ENCODE measurements around the gene SMC4. TPM values are rescaled to one million over a fixed set of nuclear protein-coding genes. Genes with fewer than 3 reads are reported as not detected.

The SMC4 gene
- total RNA-seq, 4 donors from 2014 or later: 25.5 to 53.5 (median 40.7) TPM

DNA sequence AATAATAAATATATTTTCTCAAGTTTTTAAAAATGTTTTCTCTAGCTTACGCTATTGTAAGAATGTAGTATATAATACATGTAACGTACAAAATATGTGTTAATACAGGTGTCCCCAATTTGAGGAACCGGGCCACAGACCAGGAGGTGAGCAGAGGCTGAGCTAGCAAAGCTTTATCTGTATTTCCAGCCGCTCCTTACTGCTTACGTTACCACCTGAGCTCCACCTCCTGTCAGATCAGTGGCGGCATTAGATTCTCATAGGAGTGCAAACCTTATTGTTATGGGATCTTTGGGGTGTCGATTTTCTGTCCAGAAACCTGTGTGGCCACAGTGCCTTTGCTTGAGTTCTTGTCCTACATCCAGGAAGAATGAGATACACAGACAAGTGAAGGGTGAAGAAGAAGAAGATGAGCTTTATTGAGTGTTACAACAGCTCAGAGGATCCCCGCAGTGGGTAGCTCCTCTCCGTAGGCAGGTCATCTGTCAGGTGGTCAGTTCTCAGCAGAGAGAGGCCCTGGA lies 60.1 kb downstream of the SMC4 start:
- Histone ChIP-seq H3K27ac (no peak overlapping the region), H3K36me3 (no peaks in the 10 kb centered on the region), H3K9me3 (no peaks in the 10 kb centered on the region), H3K4me1 (no peaks in the 10 kb centered on the region), H3K4me3 (replicated peaks in 1 of 3) (no peak overlapping the region), H3K27me3 (no peaks in the 10 kb centered on the region)
- 89 to 91% methylated on average over 9 of the region's 9 CpGs for whole genome bisulfite sequencing, 2 donors
- TF ChIP-seq POLR2A (IDR thresholded peaks at IDR 0.05) (no peak), CTCF (IDR thresholded peaks at IDR 0.05) (no peak)
- intact Hi-C loops (cut with DNase I): no loop called here
- DNase-seq: no peak

- no peak for DNase-seq
- no peaks in the 10 kb centered on the region for H3K9me3 ChIP-seq
- H3K4me3 ChIP-seq (replicated peaks in 1 of 3): no peak overlapping the region
- intact Hi-C loops (cut with DNase I): no loop called here
- no peaks in the 10 kb centered on the region for H3K27me3 ChIP-seq
- WGBS, 2 donors: 87 to 100% methylated on average over 2 to 3 of the region's 3 CpGs
- TF ChIP-seq POLR2A (IDR thresholded peaks at IDR 0.05): no peak
- TF ChIP-seq CTCF (IDR thresholded peaks at IDR 0.05): no peak
- no peaks in the 10 kb centered on the region for H3K4me1 ChIP-seq
- no peak overlapping the region for H3K27ac ChIP-seq
- H3K36me3 ChIP-seq: no peaks in the 10 kb centered on the region
Observed at GRCh38 chr3:160460033-160460432, 60.6 kb downstream of the SMC4 start.

GRCh38 chr3:160464321-160464720 lies 64.9 kb downstream of the SMC4 start:
- no peaks in the 10 kb centered on the region for H3K36me3 ChIP-seq
- no peak for TF ChIP-seq CTCF (IDR thresholded peaks at IDR 0.05)
- no peak for TF ChIP-seq POLR2A (IDR thresholded peaks at IDR 0.05)
- intact Hi-C loops (cut with DNase I): no loop called here
- DNase-seq: no peak
- H3K27ac ChIP-seq: no peak overlapping the region
- H3K9me3 ChIP-seq: no peaks in the 10 kb centered on the region
- no peak overlapping the region for H3K4me3 ChIP-seq (replicated peaks in 1 of 3)
- no peaks in the 10 kb centered on the region for H3K4me1 ChIP-seq
- 90 to 97% methylated on average over 2 of the region's 2 CpGs for WGBS, 2 donors
- H3K27me3 ChIP-seq: no peaks in the 10 kb centered on the region

DNA sequence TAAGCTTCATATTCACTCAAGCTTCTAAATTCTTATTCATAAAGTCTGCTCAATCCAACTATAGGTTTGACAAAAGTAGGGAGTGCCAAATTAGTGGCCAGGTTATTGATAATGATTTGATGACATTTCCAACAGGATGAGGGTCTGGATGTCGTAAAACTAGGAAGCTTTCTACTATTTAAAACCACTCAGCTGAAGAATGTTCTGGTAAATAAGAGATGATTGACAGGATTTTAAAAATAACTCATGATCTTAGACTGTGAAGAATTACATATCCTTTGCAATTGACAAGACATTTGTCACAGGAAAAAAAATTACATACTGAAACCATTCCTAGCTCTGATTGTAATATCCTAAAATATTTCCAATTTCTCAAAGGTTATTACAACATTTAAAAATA lies 65.5 kb downstream of the SMC4 start:
- no peak overlapping the region for H3K27ac ChIP-seq
- TF ChIP-seq POLR2A (IDR thresholded peaks at IDR 0.05): no peak
- TF ChIP-seq CTCF (IDR thresholded peaks at IDR 0.05): no peak
- WGBS, 2 donors: 71 to 86% methylated on average over 1 of the region's 1 CpG
- H3K4me1 ChIP-seq: no peaks in the 10 kb centered on the region
- H3K4me3 ChIP-seq (replicated peaks in 1 of 3): no peak overlapping the region
- no peaks in the 10 kb centered on the region for H3K9me3 ChIP-seq
- no peak for DNase-seq
- H3K36me3 ChIP-seq: no peaks in the 10 kb centered on the region
- intact Hi-C loops (cut with DNase I): no loop called here
- no peaks in the 10 kb centered on the region for H3K27me3 ChIP-seq

DNA sequence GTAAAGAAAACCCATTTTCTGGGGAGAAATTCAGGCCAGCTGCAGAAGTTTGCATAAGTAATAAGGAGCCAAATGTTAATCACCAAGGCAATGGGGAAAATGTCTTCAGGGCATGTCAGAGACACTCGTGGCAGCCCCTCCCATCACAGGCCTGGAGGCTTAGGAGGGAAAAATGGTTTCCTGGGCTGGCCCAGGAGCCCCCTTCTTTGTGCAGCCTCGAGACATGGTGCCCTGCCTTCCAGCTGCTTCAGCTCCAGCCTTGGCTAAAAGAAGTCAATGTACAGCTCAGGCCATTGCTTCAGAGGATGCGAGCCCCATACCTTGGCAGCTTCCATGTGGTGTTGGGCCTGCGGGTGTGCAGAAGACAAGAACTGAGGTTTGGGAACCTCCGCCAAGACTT lies 70.7 kb downstream of the SMC4 start:
- WGBS, 2 donors: 81 to 93% methylated on average over 4 to 5 of the region's 5 CpGs
- Histone ChIP-seq H3K4me3 (replicated peaks in 1 of 3) (no peak overlapping the region), H3K9me3 (no peaks in the 10 kb centered on the region)

More for the DNA sequence above, 70.7 kb downstream of the SMC4 start:
- H3K27ac ChIP-seq: no peak overlapping the region
- DNase-seq: no peak
- intact Hi-C loops (cut with DNase I): no loop called here
- H3K27me3 ChIP-seq: no peaks in the 10 kb centered on the region
- TF ChIP-seq CTCF (IDR thresholded peaks at IDR 0.05) (no peak), POLR2A (IDR thresholded peaks at IDR 0.05) (no peak)
- H3K36me3 ChIP-seq: no peaks in the 10 kb centered on the region
- no peaks in the 10 kb centered on the region for H3K4me1 ChIP-seq

Data from thyroid gland (tissue), 4 donors.